Endothelial cell of umbilical vein (primary cell): ENCODE results near the gene GBX2.

ENCODE experiments used
- EZH2 ChIP-seq: IDR thresholded peaks from 2 replicates; pipeline ENCODE4 v1.6.1; 2012; ENCODE audit warnings: borderline replicate concordance, low read depth, mild to moderate bottlenecking, moderate library complexity, low read length, inconsistent platforms; ENCODE audit not compliant: severe bottlenecking
- FOS ChIP-seq: IDR thresholded peaks from 2 replicates; pipeline ENCODE4 v1.6.1; 2011; ENCODE audit warnings: mild to moderate bottlenecking, low read length, moderate library complexity, borderline replicate concordance; ENCODE audit not compliant: insufficient read depth
- JUN ChIP-seq: IDR thresholded peaks from 2 replicates; pipeline ENCODE4 v1.6.1; 2011; ENCODE audit warnings: borderline replicate concordance, low read depth; ENCODE audit not compliant: insufficient read length, insufficient read depth
- MYC ChIP-seq: IDR thresholded peaks from one replicate; pipeline ENCODE4 v1.6.1; 2011; ENCODE audit warnings: mild to moderate bottlenecking, low read depth, low read length
- POLR2A ChIP-seq: IDR thresholded peaks from 2 replicates; pipeline ENCODE4 v1.6.1; 2012; ENCODE audit warnings: low read depth, mild to moderate bottlenecking, control low read depth, low read length
- POLR2AphosphoS5 ChIP-seq: IDR thresholded peaks from 2 replicates; pipeline ENCODE4 v1.6.1; 2012; ENCODE audit warnings: low read depth, mild to moderate bottlenecking, control low read depth, low read length, moderate library complexity; ENCODE audit not compliant: insufficient read depth
- TF ChIP-seq, protein P1 (sequence below), 2 donors: IDR thresholded peaks; 1 replicate in 1 of 2; 2 replicates in 1 of 2; pipeline ENCODE4 v1.5.1; 2011; ENCODE audit warnings: low read length in 2 of 2, mild to moderate bottlenecking in 2 of 2, moderate library complexity in 2 of 2, control low read depth in 1 of 2, inconsistent platforms in 1 of 2, low read depth in 1 of 2; ENCODE audit not compliant: insufficient read depth in 1 of 2; ENCODE audit errors: extremely low read depth in 1 of 2
- TF ChIP-seq, protein P2 (sequence below): IDR thresholded peaks from 2 replicates; pipeline ENCODE4 v1.6.1; 2011; ENCODE audit not compliant: insufficient read depth, insufficient read length

DNA sequence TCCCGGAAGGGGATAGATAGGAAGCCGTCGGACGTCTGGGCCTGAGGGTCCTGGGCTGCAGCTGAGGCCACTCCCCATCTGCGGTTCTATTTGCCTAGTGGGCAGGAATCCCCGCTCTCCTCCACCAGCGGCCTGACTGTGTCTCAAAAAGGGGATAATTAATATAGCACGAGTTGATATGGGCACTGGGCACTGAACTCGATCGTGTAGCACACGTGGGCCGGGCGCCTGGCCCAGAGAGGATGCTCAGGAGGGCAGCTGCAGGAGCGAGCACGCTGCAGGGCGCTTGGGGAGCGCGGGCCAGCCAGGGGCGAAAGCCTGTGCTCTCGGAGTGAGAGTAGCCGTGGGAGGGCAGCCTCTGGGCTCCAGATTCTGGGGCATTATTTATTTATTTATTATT is 8.8 kb upstream of the GBX2 start:
- TF ChIP-seq, protein P1, sequence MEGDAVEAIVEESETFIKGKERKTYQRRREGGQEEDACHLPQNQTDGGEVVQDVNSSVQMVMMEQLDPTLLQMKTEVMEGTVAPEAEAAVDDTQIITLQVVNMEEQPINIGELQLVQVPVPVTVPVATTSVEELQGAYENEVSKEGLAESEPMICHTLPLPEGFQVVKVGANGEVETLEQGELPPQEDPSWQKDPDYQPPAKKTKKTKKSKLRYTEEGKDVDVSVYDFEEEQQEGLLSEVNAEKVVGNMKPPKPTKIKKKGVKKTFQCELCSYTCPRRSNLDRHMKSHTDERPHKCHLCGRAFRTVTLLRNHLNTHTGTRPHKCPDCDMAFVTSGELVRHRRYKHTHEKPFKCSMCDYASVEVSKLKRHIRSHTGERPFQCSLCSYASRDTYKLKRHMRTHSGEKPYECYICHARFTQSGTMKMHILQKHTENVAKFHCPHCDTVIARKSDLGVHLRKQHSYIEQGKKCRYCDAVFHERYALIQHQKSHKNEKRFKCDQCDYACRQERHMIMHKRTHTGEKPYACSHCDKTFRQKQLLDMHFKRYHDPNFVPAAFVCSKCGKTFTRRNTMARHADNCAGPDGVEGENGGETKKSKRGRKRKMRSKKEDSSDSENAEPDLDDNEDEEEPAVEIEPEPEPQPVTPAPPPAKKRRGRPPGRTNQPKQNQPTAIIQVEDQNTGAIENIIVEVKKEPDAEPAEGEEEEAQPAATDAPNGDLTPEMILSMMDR (IDR thresholded peaks at IDR 0.05; ENCODE audit: extremely low read depth in 1 of 2, insufficient read depth in 1 of 2, low read depth in 1 of 2, low read length in 2 of 2): no peak
- TF ChIP-seq EZH2 (no peak), POLR2A (no peak), POLR2AphosphoS5 (no peak), JUN (no peak), FOS (no peak), MYC (no peak)
- TF ChIP-seq, protein P2, sequence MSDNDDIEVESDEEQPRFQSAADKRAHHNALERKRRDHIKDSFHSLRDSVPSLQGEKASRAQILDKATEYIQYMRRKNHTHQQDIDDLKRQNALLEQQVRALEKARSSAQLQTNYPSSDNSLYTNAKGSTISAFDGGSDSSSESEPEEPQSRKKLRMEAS: no peak
